Stimulated activated CD8-positive, alpha-beta memory T cell treated with anti-CD3 and anti-CD28 coated beads, Interleukin-15, amount 100 ng/mL, for 48 hours (primary cell): ENCODE measurements around the gene PRLHR.
A peak's percentile ranks its signal among the peaks of the same experiment; 100 is the strongest.

Source experiments
- DNase-seq, 2 donors: peaks; one replicate each; pipeline ENCODE4 v3.0.0-alpha.2; 2020; ENCODE audit warnings: low read depth in 2 of 2

Gene PRLHR

DNA sequence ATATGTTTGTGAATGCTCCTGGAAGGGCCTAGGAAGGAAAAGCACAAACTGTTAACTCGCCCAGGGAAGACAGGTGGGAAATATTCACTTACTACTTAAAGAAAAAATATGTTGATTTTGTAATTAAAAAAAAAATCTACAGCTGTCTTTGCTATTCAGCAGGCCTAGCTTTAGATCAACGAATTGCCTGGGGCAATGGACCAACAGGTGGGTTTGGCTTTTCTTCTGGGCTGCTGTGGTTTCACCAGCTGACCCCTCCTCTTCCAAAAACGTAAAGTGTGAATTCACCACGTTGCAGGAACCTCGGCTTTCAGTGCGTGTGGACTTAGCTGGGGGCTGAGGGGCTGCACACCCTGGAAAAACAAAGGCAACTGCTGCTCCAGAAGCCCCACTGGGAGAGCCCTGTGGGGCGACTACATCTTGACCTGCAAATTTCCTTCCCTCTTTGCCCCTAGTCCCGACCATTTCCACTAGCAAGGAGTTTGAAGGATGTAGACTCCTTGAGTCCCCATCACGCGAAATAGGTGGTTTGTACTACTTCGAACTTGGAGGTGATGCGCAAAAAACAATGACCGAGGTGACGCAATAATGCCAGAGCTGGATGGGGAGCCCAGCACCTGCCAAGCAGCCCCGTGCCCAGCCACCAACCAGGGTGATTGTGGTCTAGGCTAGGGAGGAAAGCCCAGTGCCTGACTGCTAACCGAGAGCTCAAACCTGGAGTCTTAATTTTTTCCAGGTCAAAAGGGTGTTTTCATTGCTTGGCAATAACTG is 7.4 kb downstream of the PRLHR start:
- DNase-seq: no peak

DNA sequence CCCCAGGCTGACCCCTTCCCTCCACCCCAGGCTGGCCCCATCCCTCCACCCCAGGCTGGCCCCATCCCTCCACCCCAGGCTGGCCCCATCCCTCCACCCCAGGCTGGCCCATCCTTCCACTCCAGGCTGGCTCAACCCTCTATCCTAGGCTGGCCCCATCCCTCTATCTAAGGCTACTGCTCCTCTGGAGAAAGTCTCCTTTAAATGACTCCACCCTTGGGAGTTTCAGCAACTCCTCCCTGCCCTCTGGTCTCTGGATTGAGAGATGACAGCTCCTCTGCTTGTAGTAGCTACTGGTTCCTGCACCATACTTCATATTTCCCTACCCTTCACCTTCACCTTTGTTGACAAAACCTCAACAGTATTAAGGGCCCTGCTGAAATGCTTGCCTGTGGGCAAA is 8.5 kb downstream of the PRLHR start:
- no peak for DNase-seq

DNA sequence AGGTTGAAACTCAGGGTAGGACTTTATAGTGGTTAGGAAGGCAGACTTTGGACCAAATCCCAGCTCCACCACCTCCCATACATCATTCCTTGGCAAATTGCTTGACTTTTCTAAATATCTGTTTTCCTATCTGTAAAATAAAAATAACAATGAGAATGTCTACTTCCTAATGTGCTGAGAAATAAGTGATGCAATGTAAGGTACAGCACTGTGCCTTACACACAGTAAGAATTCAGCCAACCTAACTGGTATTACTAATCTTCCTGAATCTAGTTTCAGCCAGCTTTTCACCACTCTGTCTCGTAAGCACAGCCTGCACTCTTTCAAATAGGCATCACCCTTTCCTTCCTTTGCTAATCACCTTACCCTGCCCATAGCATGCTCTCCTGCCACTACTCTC is 9.7 kb downstream of the PRLHR start:
- no peak for DNase-seq

DNA sequence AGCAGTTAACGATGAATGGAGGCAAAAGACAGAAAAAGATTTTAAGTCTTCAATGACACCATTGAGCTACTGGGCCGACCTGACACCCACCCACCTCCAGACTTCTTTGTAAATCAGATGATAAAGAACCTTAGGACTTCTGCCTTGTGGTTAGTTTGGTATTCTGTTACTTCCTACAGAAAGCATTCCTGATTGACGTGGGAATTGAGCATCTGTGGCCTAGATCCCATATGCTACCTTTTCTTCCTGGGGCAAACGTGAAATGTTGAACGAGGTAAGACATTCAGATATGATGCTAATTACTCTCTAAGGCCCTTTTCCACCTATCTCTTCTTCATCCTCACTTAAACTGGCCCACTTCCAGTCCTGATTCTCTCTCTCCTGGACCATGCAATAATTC is 10.2 kb downstream of the PRLHR start:
- no peak for DNase-seq

DNA sequence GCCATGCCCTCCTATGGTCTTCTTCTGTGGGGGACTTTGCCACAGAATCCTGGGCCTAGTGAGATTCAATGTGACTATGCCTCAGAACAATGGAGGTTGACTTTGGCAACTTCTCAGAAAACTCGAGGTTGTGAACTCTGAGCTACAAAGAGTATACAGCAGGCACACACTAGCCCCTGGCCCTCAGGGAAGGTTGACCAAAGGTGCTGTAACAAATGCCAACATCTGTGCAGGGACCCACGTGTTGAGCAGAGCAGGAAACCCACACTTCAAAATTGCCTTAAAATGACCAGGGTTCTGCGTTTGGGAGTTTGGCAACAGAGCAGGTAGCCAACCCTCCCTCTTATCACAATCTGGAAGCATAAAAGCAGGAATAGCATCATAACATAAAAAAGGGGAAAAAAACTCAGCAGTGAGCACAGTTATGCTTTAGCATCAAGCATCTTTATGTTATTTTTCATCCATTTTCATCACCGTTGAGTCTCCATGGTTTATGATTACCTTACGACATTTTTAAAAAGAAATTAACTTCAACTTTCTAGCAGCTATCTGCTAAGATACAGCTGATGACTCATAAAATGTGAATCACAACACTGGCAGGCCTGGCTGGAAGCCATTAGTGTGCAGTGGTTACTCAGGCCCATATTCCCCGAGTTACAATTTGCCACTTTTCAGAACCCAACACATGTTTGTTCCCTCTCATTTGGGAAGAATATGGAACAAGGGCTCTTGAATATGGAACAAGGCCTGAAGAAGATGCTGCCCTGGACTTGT is 11.1 kb downstream of the PRLHR start:
- DNase-seq: no peak

DNA sequence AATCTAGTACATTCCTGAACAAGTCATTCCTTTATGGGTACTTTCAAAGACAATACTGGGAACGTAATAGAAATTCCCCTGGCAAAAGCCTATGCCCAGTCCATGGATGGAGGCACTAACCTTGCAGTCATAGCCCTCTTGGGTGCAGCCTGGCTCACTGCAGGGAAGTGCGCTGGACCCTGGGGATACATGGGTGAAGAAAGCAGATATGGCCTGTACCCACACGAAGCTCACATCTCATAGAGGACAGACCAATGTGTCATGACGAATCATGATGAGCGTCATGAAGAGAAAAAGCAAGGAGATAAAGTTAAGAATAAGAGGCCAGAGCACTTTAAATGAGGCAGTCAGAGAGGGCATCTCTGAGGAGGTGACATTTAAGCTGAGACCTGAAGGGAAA is 11.8 kb downstream of the PRLHR start:
- DNase-seq: no peak

DNA sequence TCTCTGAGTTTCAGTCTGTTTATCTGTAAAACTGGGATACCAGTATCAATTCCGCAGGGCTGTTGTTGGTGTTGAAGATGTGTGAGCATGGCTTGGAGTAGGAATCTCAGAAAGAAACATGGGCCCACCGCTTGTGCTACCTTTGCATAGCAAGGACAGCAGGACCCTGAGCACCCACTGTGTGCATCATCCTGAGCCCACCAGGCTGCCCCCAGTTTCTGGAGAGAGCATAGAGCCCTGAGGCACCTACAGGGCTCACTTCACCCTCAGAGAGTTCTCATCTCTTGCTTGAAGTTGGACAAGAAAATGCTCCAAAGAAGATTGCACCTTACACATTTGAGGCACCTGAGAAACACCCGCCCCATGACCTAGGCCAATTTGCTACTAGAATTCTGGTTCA is 12.9 kb downstream of the PRLHR start:
- no peak for DNase-seq

DNA sequence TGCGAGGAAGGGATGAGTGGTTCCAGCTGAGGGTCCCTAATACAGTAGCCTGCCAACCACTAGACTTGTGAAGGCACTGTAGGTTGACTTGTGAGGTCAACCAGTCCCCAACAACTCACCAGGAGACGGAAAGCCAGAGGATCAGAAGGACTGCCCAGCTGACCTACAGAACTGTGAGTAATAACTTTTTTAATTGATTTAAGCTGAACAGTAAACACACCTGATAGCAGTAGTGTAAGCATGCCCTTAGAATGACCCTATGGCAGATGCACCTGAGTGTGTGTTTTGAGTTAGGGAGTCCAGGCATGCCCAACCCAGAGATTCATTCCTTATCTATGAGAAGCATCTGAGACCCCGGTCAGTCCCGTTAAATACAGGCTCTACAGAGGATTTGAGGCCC is 14.1 kb downstream of the PRLHR start:
- no peak for DNase-seq

DNA sequence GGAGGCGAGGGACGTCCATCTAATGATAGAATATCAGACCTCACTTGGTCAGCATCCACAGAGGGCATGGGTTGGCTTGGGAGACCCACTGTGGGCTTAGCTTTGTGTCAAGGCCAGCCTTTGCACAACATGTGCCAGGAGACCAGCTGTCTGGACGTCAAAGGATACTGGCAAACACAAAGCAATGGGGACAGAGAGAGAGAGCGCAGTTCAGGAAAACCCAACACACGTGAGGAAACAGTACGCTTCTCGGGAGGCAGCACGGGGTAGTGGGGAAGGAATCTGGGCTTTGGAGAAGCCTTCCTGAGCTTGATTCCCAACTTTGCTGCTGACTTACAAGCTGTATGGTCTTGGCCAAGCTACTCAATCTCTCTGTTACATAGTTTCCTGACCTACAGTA is 14.7 kb downstream of the PRLHR start:
- no peak for DNase-seq

DNA sequence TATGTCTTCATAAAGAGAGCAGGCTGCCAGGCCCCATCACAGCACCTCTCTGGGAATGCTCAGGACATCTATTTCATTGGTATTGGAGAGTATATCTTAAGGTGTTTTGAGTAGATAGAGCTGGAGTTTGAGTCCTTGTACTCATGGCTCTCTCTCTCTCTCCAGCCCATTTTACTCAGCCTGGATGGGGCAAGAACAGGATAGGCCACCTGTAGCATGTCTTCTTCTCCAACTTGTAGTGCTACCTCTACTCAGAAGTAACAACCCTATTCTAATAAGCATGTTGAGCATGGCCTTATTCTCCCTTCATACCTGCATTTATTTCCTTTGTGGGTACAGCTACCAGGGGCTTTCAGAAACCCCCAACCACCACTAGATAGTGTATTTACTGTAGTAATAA is 21.9 kb downstream of the PRLHR start:
- no peak for DNase-seq

DNA sequence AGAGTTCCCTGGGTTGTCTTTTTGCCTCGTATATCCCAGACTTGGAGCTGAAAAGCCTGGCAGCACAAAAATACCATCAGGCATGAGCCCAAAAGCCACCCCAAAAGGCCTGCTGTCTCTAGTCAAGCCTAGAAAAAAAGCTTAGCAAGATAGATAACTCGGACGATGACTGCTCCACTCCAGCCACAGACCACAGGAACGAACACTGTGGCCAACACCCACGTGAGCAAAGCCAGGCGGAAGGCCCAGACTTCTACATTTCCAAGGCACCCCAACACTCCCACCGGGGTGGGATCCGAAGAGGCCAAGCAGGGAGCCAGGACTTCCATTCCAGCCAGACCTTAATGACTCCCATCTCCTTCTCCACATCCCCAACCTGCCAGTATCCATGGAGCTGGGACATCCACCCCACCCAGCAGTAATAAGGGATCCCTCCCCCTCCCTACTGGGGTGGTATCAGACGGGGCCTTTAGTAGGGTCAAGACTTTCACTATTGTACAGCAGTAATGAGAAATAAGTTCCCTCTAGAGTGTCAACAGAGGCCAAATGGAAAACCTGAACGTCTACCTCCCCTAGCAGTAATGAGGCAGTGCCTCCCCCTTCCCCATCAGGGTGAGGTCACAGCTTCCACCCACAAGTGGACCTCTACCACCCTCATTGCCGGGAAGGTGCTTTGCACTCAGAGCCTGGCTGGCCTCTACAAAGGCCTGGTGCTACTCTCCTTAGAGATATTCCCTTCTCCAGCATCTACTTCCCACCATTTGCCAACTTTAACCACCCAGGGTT is 23.0 kb downstream of the PRLHR start:
- DNase-seq: no peak

DNA sequence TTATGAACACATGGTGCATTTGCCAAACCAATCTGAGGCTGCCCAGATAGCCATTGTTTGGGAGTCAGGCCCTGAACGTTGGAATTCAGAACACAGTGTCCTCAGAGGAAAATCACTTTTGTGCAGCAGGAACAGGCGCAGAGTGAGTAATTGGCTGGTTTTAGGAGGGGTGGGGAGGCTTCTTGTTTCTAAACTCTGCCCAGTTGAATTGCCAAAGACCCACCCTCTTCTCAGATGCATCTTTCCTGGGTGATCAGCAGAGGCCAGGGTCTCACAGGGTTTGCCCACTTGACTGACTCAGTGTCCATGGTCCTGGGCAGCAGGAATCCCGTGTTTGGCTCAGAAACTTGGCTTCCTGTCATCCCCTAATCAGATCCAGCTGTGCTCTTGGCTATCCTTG is 24.3 kb downstream of the PRLHR start:
- DNase-seq: no peak

DNA sequence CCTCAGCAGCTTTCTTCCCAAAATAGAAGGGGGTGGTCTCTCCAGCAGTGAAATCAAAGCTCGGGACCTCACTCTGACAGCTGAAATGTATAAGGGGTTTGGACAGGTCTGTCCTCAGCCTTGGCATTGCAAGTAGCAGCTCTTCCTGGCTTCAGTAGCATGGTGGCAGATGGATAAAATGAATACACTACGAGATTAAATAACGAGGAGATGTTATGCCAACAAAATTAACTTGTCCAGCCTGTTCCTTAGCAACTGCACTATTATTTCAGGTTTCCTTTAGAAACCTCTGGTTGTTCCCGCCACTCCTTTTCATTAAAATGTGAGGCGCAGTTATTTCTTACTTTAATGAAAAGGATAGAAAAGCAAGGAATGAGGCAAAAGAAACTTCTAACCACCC is 24.9 kb downstream of the PRLHR start:
- no peak for DNase-seq

DNA sequence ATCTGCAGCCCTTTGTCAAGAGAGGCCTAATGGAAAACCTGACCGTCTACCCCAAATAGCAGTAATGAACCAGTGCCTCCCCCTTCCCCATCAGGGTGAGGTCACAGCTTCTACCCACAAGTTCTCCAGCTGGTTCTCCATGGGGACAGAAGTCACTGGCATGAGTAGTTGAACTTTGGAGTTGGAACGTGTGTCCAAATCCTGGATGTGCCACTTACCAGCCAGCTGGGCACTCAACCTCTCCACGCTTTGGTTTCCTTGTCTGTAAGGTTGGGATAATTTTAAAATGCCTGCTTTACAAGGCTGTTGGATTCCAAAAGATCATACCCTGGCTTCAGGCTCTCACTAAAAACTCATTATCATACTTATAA is 25.6 kb downstream of the PRLHR start:
- no peak for DNase-seq

DNA sequence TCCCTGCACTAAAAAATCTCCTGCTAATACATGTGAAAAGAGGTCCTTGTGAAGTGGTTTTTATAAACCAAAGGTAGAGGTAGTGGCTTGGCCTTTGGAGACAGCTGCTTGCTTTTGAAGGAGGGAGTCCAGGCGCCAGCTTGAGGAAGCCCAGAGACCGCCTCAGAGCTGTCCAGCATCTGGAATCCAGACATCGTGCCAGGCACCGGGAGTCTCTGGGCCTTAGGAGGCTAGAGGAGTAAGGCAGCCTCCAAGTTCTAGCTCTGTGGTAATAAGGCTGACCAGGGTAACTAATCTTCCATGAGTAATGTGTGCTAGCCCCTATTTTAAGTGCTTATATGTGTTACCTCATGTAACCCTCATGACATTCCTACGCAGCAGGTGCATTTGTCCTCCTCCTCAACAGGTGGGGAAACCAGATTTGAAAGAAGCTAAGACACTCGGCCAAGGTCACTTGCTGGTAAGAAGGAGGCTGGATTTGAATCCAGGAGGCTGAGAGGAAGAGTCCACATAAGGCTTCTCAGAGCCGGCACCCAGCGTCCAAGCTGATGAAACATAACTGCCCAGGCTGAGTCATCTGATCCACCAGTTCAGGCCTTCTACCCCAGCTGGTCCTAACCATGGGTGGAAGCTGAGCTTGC is 26.1 kb downstream of the PRLHR start:
- DNase-seq: no peak

DNA sequence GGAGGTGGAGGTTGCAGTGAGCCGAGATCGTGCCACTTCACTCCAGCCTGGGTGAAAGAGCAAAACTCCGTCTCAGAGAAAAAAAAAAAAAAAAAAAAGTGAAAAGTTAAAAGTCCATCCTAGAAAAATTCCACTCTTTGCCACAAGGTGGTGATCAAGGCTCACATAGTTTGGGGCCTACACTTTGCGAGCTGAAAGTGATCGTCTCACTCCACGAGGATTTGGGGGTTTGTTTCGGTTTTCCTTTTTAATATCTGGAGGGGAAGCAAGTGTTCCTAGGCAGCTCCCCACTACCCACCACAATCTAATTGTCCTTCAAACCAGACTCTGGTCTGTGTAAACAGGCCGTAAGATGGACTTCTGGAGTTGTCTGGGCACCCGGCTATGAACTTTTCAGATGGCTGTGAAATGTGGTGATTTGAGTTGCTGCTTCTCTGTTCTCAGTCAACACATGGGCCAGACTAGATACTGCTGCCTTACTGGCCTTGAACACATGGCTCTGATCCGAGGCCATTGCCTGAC is 27.1 kb downstream of the PRLHR start:
- peak in 1 of 2 donors; percentile 5 for DNase-seq

DNA sequence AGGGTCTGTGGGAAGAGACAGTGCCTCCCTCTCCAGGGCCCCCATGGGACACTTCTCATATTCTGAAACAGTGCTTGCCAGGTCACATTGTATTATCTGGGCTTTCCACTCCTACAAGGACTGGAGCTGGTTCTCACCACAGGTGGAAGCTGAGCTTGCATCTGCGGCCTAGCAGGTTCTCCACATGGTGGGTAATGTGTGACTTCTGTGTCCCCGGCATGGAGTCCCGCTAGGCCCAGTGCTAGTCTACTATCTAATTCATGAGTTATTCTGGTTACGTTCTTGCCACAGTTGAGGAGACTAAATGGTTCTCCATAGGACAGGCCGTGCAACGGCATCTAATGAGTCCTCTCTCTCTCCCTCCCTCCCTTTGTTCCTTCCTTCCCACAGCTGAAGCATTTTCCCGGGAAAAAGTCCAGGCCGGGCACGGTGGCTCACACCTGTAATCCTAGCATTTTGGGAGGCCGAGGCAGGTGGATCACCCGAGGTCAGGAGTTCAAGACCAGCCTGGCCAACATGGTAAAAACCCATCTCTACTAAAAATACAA is 27.7 kb downstream of the PRLHR start:
- DNase-seq: no peak

DNA sequence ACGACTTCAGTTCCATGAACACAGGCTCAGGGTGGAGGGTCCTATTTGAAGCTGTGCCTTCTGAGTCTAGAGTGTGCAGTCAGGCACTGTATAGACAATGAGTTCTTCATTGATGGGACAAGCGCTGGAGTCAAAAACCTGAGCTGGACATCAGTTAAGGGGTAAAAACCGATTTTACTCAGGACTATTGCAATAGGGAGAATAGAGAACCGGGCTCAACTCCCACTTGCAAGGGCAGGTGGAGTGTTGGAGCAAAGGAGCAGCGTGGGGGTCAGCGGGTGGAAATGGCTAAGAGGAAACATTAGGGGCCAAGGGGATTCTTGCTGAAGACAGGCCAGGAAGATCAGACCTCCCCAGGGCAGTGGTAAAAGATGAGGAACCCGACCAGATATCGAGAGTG is 28.5 kb downstream of the PRLHR start:
- no peak for DNase-seq

DNA sequence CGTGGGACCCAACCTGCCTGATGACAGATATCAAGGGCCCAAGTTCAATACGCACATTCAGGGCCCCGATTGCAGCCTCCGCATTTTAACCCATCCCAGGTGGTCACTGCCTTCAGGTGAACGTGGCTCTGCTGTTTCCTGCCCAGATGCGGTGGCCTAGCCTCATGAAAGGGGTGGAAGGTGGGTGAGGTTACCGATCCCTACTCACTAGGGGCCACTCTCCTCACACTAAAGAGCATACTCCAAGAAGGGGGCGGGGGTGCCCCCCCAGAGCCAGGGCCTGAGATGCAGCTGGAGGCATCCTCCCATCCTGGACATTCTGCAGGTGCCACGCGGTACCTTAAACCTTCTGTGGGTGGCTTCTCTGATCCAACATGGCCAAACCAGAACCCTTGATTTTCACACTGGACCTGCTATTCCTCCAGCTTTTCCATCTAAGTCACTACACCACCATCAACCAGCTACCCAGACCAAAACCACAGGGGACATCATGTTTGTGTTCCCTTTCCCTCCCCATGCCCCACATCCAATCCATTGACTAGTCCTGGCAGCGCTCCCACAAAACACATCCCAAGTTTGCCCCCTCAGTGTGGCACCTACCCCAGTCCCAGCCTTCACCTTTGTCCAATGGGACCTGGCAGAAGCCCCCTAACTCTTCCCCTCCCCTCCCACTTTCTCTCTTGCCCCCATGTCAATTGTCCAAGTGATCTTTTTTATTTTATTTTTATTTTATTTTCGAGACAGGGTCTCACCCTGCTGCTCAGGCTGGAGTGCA is 30.0 kb downstream of the PRLHR start:
- DNase-seq: no peak

DNA sequence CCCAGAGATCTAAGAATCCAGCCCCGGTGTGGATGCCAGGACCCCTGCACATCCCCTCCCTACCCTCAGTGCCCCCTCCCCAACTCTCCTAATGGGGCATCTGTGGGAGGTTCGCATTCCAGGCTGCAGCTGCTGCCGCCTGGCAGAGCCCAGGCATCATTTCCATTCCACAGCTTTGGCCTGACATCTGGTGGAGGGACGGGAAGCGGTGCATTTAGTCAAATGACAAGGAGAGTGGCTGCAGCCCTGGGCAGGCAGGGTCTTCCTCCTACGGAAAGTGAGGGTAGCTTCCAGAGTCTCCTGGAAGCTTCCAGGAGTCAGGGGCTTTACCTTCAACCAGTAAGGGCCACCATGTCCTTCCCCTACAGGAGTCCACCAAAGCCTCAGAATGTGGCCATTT is 30.8 kb downstream of the PRLHR start:
- DNase-seq: no peak

DNA sequence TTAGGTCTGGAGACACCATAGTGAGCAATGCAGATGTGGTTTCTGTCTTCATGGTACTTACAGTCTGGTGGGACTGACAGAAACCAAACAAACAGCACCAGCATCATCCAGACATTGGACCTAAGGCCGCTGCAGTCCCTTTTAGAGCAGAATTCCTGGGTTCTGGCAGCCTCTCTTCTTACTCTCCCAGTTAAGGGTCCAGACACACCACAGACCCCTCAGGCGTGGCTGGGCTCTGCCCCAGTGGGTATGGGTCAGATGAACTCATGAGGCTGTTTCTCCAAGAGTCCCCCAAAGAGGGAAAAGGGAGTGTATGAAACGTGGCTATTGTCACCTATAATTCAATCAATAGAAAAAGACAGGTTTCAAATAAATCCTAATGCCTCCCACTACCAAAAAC is 31.3 kb downstream of the PRLHR start:
- DNase-seq: no peak
